ENCODE data around the gene ADARB2. TPM values are rescaled to one million over a fixed set of nuclear protein-coding genes. Genes with fewer than 3 reads are reported as not detected.

ADARB2 gene
- total and polyA plus RNA-seq, 7 donors, result 0.05 to 0.39 (median 0.15) TPM; not detected in 2

DNA sequence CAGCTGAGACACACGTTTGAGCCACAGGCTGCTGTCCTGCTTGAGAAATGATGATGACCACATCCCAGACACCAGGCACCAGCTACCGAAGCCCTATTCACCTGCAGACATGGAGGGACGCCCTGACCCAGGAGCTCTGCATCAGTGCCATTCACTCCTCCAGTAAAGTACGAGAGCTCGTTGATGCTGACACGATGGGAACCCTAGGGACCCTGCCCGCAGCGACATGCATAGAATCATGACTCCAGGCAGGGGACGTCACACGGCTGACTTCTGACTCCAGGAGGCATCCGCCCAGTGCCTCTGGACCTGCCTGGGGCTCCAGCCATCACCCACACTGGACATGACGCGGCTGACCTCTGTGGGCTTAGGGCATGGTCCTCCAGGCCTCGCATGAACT, 129.9 kb downstream of the ADARB2 start:
- ATAC-seq (no peak), DNase-seq (no peak)
- intact Hi-C loops (cut with DNase I), result no loop called here
- TF ChIP-seq CTCF (IDR thresholded peaks at IDR 0.05), result no peak
- Histone ChIP-seq H3K4me3 (no peak overlapping the region), H3K27ac (no peak overlapping the region), H3K27me3 (ENCODE audit: insufficient read depth in 3 of 3, low read length in 2 of 3) (peaks cover 0 to 53% (median 5%) of the 10 kb centered on the region in 3 donors), H3K9me3 (no peaks in the 10 kb centered on the region), H3K36me3 (ENCODE audit: insufficient read depth in 1 of 2, low read depth in 1 of 2) (no peaks in the 10 kb centered on the region), H3K4me1 (no peaks in the 10 kb centered on the region)
- 82 to 83% (median 82%) methylated on average over 14 of the region's 14 CpGs for WGBS, 3 donors

GRCh38 chr10:1605999-1606940, 131.1 kb downstream of the ADARB2 start:
- H3K9me3 ChIP-seq, result no peaks in the 10 kb centered on the region
- no peak for DNase-seq

DNA sequence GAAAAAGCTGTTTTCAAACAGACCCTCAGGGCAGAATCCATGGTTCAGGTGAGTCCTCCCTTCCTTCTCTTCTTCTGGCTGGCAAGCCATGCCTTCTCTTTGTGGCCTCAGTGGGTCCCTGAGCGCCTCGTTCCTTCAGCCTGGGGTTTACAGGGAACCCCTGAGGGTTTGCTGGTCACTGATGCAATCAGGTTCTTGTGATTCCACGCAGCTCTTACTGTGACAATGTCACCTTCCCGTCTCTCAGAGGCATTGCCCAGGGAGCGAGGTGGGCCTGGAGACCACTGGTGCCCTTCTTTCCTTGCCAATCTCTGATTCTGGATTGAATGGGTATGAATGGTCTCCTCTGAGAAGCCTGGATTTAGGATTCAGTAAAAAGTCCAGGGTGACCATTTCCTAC, 132.2 kb downstream of the ADARB2 start:
- Histone ChIP-seq H3K27me3 (ENCODE audit: insufficient read depth in 3 of 3, low read length in 2 of 3) (peaks cover 0 to 30% (median 5%) of the 10 kb centered on the region in 3 donors), H3K36me3 (ENCODE audit: insufficient read depth in 1 of 2, low read depth in 1 of 2) (no peaks in the 10 kb centered on the region), H3K4me3 (no peak overlapping the region), H3K4me1 (no peaks in the 10 kb centered on the region), H3K27ac (no peak overlapping the region), H3K9me3 (no peaks in the 10 kb centered on the region)
- intact Hi-C loops (cut with DNase I), result no loop called here
- DNase-seq (no peak), ATAC-seq (no peak)
- WGBS, 3 donors, result 78 to 87% (median 84%) methylated on average over 5 of the region's 5 CpGs
- no peak for TF ChIP-seq CTCF (IDR thresholded peaks at IDR 0.05)

More at GRCh38 chr10:1605999-1606940, 131.1 kb downstream of the ADARB2 start:
- Histone ChIP-seq H3K4me1 (no peaks in the 10 kb centered on the region), H3K4me3 (no peak overlapping the region), H3K36me3 (ENCODE audit: insufficient read depth in 1 of 2, low read depth in 1 of 2) (no peaks in the 10 kb centered on the region), H3K27ac (no peak overlapping the region), H3K27me3 (ENCODE audit: insufficient read depth in 3 of 3, low read length in 2 of 3) (peaks cover 0 to 42% (median 5%) of the 10 kb centered on the region in 3 donors)
- intact Hi-C loops (cut with DNase I), result no loop called here
- ATAC-seq, result no peak
- WGBS, 3 donors, result 70 to 74% (median 71%) methylated on average over 14 of the region's 14 CpGs
- no peak for TF ChIP-seq CTCF (IDR thresholded peaks at IDR 0.05)

- no peak overlapping the region for H3K4me3 ChIP-seq
- peaks cover 0 to 23% (median 7%) of the 10 kb centered on the region in 3 donors for H3K27me3 ChIP-seq (ENCODE audit: insufficient read depth in 3 of 3, low read length in 2 of 3)
- H3K9me3 ChIP-seq, result no peaks in the 10 kb centered on the region
- intact Hi-C loops (cut with DNase I), result no loop called here
- TF ChIP-seq CTCF (IDR thresholded peaks at IDR 0.05), result no peak
- 38 to 40% (median 39%) methylated on average over 7 of the region's 7 CpGs for WGBS, 3 donors
- no peak overlapping the region for H3K27ac ChIP-seq
- ATAC-seq (no peak), DNase-seq (no peak)
- no peaks in the 10 kb centered on the region for H3K36me3 ChIP-seq (ENCODE audit: insufficient read depth in 1 of 2, low read depth in 1 of 2)
- no peaks in the 10 kb centered on the region for H3K4me1 ChIP-seq
Measured at GRCh38 chr10:1604246-1604645, 133.1 kb downstream of the ADARB2 start.
